SHP77 (cell line): Measurements from ENCODE around the gene MYO7B.

ENCODE experiments used
- DNase-seq, 2 experiments: peaks; one replicate each; lab custom pipeline; 2025; lab: John Stamatoyannopoulos, UW

MYO7B gene

GRCh38 chr2:127650785-127651380 lies 115.4 kb downstream of the MYO7B start:
- DNase-seq, result no peak

- no peak for DNase-seq
These were observed 115.9 kb downstream of the MYO7B start for GRCh38 chr2:127651381-127651809.

DNA sequence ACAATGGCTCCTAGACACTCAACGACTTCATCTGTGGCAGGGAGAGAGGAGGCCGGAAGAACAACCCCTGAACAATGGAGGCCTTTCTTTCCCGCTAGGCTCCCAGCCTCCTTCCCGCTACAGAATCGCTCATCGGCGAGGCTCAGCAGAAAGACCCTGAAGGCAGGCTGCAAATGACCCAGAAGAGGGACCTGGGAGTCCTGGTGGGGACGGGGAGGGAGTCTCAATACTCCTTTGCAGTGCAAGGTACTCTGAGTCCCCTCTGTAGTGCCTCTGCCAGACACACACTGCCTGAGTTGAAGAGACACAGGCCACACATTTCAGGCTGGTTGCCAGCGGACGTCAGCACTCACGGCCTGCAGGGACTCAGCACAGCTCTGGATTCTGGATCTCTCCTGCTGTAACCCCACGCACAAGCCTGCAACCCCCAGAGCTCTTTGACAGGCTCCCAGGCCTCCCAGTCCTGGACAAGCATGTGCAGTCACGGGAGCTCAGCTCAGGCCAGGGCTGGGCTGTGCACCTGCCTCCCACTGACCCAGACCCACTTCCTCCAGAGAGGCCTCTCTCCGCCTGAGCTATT lies 116.6 kb downstream of the MYO7B start:
- peak in 1 of 2 experiments; percentile 14 for DNase-seq

DNA sequence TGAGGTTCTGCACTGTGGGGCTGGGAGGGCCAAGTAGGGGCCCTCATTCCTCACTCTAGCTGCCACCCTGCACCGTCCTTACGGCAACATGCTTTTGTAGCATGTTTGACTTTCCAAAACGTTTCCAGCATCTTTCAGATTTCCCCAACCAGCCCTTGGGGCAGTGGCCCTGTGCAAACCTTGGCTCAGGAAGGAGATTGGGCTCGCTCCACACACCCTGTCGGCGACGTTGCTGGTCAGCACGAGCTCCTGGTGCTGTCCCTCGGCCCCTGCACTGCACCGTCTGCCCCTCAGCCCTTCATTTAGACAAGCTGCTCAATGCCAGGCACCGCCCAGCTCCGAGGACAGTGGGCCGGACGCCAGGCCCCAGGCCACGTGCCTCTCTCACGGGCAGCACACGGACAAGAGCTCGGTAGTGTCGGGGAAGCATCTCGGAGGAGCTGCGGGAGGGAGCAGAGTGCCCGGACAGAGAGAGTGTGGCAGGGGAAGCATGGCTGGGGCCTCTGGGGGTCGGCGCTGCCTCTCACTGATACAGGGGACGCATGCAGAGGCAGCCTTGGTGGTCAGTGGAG lies 117.4 kb downstream of the MYO7B start:
- no peak for DNase-seq

DNA sequence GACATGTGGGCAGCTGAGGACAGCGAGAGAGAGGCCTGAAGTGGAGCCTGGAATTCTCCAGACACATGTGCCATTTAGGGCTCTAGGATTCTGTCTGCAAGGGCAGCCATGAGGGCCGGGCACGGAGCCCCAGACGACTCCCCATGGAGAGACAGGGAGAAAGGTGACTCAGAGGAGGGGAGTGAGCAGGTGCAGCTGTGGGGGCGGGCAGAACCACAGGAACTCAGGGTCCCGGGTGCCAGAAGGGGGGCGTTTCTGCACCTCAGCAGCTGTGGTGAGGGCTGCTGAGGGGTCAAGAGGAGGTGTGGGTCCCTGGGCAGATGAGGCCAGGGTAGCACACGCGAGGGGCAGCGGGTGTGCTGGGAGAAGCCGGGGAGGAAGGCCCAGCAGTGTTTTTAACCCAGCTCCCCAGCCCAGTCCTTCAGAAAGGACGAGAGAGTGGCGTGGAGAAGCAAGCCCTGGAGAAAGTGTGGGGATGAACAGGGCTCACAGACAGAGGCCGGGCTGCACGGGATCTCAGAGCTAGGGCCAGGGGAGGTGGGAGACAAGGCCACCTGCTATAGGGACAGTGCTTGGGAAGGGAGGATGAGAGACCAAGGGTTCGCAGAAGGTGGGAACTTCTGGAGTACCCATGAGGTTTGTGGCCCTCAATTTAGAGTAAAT lies 118.1 kb downstream of the MYO7B start:
- DNase-seq, result no peak

- no peak for DNase-seq
These were observed 118.8 kb downstream of the MYO7B start for GRCh38 chr2:127654084-127654837.

DNA sequence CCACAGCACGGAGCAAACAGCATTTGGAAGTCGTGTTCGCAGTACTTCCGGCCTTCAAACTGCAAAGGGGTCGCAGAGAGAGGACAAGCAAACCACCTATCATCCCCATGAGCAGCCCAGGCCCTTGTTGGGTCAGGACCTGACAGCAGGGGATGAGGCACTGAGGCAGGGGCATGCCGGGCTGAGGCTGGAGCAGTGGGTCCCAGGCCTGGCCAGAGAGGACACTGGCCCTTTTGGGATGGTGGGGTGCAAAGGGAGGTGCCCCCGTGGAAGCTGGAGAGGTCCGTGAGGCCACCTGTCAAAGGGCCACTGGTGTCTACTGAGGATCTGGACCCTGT lies 119.3 kb downstream of the MYO7B start:
- DNase-seq, result no peak

DNA sequence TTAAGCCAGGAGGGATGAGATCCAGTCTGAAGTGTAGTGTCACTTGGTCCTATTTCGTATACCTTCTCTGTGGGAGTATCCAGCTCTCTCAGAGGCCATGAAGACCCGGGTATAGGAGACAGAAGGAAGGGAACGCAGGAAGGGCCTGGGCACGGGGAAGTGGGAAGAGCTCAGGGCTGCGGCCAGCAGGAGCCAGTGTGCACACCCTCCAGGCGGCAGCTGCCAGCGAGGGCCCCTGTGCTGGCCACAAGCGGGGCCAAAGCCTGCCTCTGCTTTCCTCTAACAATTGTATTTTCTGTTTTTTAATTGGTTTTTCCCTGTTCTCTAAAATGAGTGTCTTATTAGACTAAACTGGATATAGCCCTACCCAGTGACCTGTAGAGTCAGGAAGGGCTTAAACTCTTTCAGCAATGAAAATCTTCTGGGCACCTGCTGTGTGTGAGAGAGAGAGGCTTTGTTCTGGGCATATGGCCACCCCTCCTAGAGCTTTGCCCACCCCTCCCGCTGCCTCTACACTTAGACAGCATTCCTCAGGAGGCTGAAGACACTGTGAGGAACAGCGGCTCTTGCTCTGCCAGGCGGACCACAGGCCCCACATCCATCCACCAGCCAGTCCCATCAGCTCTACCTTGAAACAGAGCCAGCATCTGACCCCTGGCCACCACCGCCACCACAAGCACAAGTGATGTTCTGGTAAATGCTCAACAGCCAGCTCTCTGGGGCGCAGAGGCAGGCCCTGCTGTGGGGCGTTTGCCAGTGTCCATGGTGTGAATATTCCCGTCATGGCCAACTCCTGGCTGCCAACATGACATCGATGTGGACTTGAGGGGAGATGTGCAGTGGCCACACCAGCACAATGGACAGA lies 120.0 kb downstream of the MYO7B start:
- no peak for DNase-seq

DNA sequence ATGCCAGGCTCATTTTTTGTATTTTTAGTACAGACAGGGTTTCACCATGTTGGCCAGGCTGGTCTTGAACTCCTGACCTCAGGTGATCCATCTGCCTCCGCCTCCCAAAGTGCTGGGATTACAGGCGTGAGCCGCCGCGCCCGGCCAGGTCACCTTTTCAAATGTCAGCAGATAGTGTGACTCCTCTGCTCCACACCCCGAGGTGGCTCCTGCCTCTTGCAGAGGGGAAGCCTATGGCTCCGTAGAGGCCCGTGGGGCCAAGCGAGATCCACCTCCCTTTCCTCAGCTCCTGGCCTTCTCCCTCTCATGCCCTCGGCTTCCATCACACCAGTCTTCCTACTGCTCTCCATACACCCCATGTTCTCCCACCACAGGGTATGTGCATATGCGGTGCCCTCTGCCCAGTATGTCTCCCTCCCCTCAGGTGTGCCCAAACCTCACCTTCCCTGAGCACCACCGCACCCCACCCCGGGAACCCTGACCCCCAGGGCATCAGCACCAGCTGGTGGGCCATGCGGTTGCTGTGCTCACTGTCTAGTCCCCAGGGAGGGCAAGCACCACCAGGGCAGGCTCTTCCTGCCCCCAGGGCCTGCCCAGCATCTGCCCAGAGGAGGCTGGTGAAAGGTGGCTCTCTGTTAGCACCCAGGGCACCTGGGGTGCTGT lies 121.2 kb downstream of the MYO7B start:
- no peak for DNase-seq

DNA sequence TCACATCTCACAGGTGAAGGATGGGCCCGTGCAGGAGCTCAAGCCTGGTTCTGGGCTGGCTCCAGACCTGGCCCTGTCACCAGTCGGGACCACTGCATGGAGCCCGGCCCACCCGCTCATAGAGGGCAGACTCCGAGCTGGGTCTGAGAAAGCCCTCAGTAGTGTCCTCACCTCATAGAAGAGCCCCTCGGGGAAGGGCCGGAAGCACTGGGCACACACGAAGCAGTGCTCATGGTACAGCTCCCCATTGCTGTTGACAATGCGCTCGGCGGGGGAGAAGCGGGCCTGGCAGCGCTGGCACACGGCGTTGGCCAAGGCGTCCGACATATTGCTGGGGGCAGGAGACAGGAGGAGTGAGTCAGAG lies 121.7 kb downstream of the MYO7B start:
- no peak for DNase-seq

DNA sequence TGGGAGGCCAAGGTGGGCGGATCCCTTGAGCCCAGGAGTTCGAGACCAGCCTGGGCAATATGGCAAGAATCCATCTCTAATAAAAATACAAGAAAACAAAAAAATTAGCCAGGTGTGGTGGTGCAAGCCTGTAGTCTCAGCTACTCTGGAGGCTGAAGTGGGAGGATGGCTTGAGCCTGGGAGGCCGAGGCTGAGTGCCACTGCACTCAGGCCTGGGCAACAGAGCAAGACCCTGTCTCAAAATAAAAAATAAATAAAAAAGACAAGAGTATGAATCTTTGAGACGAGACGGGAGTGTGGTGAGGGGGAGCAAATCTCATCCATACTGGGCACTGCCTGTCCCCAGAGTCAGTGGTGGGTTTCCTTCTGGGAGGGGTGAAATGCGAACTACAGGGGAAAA lies 122.7 kb downstream of the MYO7B start:
- no peak for DNase-seq

DNA sequence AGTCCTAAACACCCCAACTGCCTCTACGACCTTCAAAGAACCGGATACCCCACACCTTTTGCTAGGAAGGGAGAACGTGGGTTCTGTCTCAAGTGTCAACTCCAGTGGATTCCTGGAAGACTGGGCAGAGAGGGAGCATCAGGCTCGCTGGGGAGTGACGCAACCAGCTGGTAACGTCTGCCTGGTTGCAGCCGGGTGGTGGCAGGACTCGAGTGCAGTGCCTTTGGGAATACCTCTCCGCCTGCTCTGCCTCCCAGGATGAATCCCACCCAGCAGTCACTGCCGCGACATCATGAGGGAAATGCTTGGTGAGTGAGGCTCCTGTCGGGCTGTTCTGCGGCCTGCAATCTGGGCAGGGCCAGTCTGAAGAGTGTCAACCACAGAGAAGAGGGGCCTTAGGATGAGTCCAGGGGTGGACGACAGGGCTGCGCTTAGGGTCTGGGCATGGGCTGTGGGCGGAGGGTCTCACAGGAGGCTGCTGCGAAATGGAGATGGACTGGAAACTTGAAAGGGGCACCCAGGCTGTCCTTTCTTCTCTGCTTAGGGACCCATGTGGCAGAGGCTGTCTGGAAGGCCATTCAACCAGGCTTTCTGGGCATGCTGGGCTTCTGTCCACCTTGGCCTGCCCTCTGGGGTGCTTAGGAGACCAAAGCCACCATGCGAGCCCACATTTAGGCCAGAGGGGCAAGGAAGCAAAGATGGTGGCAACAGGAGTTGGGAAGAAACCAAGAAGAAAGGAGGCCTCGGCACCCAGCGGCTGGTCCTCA lies 123.3 kb downstream of the MYO7B start:
- DNase-seq, result no peak

DNA sequence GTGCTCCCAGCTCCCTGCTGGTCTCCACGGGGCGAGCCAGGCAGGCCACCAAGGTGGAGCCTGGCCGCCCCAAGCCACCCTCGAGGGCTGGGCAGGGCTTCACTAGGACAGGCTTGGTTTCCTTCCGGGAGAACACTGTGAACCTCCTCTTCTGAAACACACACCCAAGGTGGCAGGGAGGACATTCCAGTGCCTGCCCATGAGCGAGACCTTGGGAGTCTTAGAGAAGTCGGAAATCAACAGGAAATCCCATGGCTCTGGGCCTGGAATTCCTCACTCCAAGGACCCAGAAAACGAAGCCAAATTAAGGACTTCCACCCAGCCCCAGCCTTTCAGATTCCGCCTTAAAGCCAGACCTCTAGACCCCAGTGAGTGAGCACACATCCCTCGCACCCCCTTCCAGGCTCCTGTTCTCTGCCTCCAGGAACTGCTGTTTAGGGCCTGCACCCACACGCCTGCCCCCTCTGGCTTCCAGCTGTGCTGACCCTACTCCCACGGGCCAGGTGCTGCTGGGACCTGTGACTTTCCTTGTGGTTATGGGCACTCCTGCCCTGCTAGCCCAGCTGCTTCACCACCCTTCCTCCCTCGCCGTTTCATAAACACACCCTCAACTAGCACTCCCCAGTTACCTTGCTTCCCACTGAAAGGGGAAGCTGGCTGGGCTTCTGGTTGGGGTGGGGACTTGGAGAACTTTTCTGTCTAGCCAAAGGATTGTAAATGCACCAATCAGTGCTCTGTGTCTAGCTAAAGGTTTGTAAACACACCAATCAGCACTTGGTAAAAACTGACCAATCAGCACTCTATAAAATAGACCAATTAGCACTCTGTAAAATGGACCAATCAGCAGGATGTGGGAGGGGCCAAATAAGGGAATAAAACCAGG lies 124.2 kb downstream of the MYO7B start:
- no peak for DNase-seq

DNA sequence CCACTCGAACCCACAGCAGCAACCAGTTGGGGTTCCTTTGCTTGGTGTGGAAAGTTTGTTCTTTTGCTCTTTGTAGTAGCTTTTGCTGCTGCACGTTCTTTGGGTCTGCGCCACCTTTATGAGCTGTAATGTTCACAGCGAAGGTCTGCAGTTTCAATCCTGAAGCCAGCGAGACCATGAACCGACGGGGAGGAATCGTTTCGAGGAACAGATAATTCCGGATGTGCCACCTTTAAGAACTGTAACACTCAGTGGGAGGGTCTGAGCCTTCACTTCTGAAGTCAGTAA lies 124.8 kb downstream of the MYO7B start:
- no peak for DNase-seq

- no peak for DNase-seq
These were observed 125.7 kb downstream of the MYO7B start for GRCh38 chr2:127661072-127661649.

DNA sequence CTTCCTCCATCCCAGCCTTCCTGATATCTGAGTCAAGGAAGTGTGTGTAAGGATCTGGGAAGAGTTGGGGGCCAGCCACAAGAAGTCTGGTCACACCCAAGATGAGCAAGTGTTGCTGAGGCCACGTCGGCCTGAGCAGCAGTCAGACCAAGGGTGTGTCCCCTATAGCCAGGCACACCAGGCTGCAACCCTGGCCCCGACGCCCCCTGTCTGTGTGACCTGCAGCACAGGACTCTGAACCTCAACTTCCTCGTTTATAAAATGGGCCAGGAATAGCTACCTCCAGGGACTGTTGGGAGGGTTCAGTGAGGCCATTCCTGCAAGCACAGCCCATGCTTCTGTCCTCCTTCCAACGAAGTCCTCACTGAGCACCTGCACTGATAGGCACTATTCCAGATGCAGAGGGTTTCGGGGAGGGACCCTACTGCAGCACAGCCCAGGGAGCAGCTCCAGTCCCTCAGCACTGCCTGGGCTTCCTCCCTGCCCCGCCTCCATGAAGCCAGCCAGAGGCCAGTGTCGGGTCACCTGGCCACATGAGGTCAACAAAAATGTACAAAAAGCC lies 126.5 kb downstream of the MYO7B start:
- DNase-seq, result no peak

DNA sequence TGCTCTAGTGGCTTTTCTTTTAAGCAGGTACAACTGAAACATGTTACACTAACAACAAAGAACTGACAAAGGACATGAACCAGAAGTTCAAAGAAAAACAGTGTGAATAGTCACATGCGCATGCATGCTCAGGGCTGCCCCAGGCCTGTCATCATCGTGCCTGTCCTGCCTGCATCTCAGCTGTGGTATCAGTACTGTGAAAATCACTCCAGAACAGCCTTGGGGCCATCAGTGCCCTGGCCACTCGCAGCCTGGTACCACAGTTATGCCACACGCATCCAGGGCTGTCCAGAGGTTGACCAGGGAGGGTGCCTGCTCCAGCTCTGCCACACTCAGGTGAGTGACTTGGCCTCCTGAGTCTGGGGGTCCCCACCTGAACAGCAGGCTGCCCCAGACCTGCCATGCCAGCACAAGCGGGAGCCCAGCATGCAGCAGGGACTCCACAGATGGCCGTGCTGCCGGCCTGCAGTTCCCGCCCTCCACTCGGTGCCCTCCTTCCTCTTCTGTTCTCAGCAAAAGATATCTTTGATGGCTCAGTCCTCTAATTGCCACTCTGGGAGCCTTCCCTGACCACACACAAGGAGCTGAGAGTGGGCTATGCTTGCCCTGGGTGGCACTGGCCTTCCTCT lies 127.6 kb downstream of the MYO7B start:
- DNase-seq, result no peak

- DNase-seq, result no peak
These were observed 128.1 kb downstream of the MYO7B start for GRCh38 chr2:127663566-127664064.
